ENCODE data around the gene LZTS2.
A peak's percentile ranks its signal among the peaks of the same experiment; 100 is the strongest.
"Not testable (repeated sequence)": the region's sequence is repeated elsewhere in the genome, so short reads cannot be mapped to it uniquely, and the experiment has no call there.

The LZTS2 gene

GRCh38 chr10:101031128-101031795 lies 31.7 kb downstream of the LZTS2 start, which contains the start of the genes PDZD7 and SFXN3:
Gene PDZD7 (minus strand): TSS chr10:101031129. CDS start chr10:101030219, 910 bp downstream.
Gene SFXN3 (plus strand): TSS chr10:101031234. CDS start chr10:101034695, 3,461 bp downstream.
- CTCF ChIA-PET = interaction anchor here (0.6 to 8.1 kb wide), 10 partner anchors 8 to 1107 kb away, joined by 3 to 98 read pairs (median 4); no protein-coding TSS in a partner anchor
- peaks cover 42% of the 10 kb centered on the region for H3K27me3 Mint-ChIP-seq
- peak within 1 kb of the TSS; percentile 81 for H3K4me3 Mint-ChIP-seq
- no peaks in the 10 kb centered on the region for H3K9me3 Mint-ChIP-seq
- peaks cover 25% of the 10 kb centered on the region for H3K4me1 Mint-ChIP-seq
- peak; percentile 98 for DNase-seq
- peaks cover 14% of the 10 kb centered on the region for H3K36me3 Mint-ChIP-seq
- H3K27ac Mint-ChIP-seq = peak within 1 kb of the TSS; percentile 96

GRCh38 chr10:101031796-101032636 lies 32.4 kb downstream of the LZTS2 start:
- Mint-ChIP-seq H3K9me3 (no peaks in the 10 kb centered on the region), H3K4me3 (peak overlapping the region; percentile 81), H3K27me3 (peaks cover 37% of the 10 kb centered on the region), H3K36me3 (peaks cover 20% of the 10 kb centered on the region), H3K27ac (peak overlapping the region; percentile 96), H3K4me1 (peaks cover 25% of the 10 kb centered on the region)
- peak; percentile 91 for DNase-seq
- CTCF ChIA-PET = interaction anchor here (0.9 to 8.1 kb wide), 8 partner anchors 8 to 37 kb away, joined by 3 to 98 read pairs (median 7); no protein-coding TSS in a partner anchor

DNA sequence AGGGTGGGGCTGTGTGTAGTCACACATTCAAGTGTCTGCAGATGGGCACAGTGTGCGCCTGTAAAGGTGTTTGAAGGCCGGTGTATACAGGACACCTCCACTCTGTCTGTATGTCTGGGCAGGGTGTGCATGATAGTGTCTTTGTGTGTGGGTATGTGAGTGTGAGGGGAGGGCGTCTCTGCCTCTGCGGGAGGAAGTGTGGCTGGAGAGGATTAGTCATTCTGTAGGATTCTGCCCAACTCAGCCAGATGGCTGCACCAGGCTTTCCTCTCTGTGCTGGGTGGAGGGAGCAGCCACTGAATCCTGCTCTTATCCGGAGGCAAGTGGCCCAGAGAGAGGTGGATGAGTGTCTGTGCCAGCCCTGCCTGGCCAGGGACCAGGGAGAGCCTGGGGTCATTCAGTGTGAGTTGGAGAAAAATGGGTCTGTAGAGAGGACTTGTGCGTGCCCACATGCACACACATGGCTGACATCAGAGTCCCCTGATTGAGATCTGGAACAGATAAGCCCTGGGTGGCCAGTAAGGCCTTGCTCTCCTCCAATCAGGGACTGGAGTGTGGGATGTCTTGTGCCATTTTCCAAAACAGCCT lies 33.1 kb downstream of the LZTS2 start:
- Mint-ChIP-seq H3K27ac (peak overlapping the region; percentile 91), H3K36me3 (peaks cover 26% of the 10 kb centered on the region), H3K27me3 (peaks cover 32% of the 10 kb centered on the region), H3K4me1 (peaks cover 25% of the 10 kb centered on the region), H3K9me3 (no peaks in the 10 kb centered on the region), H3K4me3 (peak overlapping the region; percentile 81)
- DNase-seq = peak; percentile 56
- CTCF ChIA-PET = interaction anchor here (1.1 to 8.1 kb wide), 4 partner anchors 10 to 35 kb away, joined by 3 to 98 read pairs (median 16); no protein-coding TSS in a partner anchor

- Mint-ChIP-seq H3K27ac (peak overlapping the region; percentile 91), H3K9me3 (no peaks in the 10 kb centered on the region), H3K36me3 (peaks cover 32% of the 10 kb centered on the region), H3K27me3 (peaks cover 28% of the 10 kb centered on the region), H3K4me3 (peak overlapping the region; percentile 81), H3K4me1 (peaks cover 25% of the 10 kb centered on the region)
- no peak for DNase-seq
- CTCF ChIA-PET = no interaction called here
Measured at GRCh38 chr10:101033276-101033675, 33.7 kb downstream of the LZTS2 start.

DNA sequence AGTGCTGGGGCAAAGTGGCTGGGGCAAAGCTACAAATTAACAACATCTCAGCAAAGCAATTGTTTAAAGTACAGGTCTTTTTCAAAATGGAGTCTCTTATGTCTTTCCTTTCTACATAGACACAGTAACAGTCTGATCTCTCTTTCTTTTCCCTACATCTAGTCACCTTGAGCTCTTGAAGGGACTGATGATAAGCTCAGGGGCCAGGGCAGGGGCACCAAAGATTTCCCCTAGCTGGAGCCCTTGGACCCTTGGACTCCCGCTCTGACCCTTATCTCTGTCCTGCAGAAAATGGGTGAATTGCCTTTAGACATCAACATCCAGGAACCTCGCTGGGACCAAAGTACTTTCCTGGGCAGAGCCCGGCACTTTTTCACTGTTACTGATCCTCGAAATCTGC lies 34.8 kb downstream of the LZTS2 start:
- peaks cover 39% of the 10 kb centered on the region for H3K36me3 Mint-ChIP-seq
- not testable (repeated sequence) for H3K9me3 Mint-ChIP-seq, DNase-seq, H3K4me3 Mint-ChIP-seq, H3K27ac Mint-ChIP-seq
- H3K27me3 Mint-ChIP-seq = peaks cover 16% of the 10 kb centered on the region
- CTCF ChIA-PET = interaction anchor here (0.6 to 1.8 kb wide), 5 partner anchors 15 to 108 kb away, joined by 3 to 6 read pairs (median 3); partner anchors contain the start of gene LZTS2
- H3K4me1 Mint-ChIP-seq = peaks cover 25% of the 10 kb centered on the region

GRCh38 chr10:101035314-101035713 lies 35.7 kb downstream of the LZTS2 start:
- CTCF ChIA-PET = interaction anchor here (0.8 to 1.8 kb wide), 5 partner anchors 16 to 107 kb away, joined by 3 to 6 read pairs (median 3); partner anchors contain the start of gene LZTS2
- H3K4me1 Mint-ChIP-seq = peaks cover 25% of the 10 kb centered on the region
- H3K4me3 Mint-ChIP-seq = no peak overlapping the region
- H3K27me3 Mint-ChIP-seq = peaks cover 7% of the 10 kb centered on the region
- H3K27ac Mint-ChIP-seq = no peak overlapping the region
- H3K9me3 Mint-ChIP-seq = no peaks in the 10 kb centered on the region
- no peak for DNase-seq
- peaks cover 39% of the 10 kb centered on the region for H3K36me3 Mint-ChIP-seq

GRCh38 chr10:101035916-101036702 lies 36.5 kb downstream of the LZTS2 start:
- no peak for DNase-seq
- CTCF ChIA-PET = interaction anchor here (0.8 to 1.4 kb wide), 2 partner anchors 9 to 16 kb away, joined by 3 read pairs; no protein-coding TSS in a partner anchor
- peaks cover under 1% of the 10 kb centered on the region for H3K27me3 Mint-ChIP-seq
- H3K4me3 Mint-ChIP-seq = no peak overlapping the region
- peaks cover 41% of the 10 kb centered on the region for H3K36me3 Mint-ChIP-seq
- H3K9me3 Mint-ChIP-seq = no peaks in the 10 kb centered on the region
- H3K27ac Mint-ChIP-seq = peak overlapping the region; percentile 24
- peaks cover 23% of the 10 kb centered on the region for H3K4me1 Mint-ChIP-seq

GRCh38 chr10:101036726-101037125 lies 37.1 kb downstream of the LZTS2 start:
- CTCF ChIA-PET = interaction anchor here (1.4 kb wide), 1 partner anchor 10 kb away, joined by 3 read pairs; no protein-coding TSS in a partner anchor
- H3K36me3 Mint-ChIP-seq = peaks cover 43% of the 10 kb centered on the region

DNA sequence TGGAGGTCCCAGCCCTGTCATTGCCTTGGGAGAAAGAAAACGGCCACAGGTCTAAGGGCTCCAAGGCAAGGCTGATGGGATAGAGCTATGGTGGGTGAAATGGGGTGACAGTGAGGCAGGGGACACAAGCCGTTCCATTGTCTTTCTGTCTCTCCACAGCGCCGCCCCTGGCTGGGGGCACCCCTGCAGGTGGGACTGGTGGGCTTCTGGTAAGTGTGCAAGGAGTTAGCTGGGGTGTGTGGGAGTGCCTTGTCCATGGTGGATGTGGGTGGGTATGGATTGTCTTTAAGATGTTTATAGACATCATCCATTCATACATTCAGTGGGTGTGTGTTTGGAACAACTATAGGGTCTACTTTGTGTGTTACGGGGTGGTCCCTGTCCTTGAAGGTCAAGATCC lies 38.9 kb downstream of the LZTS2 start:
- no peak for DNase-seq
- Mint-ChIP-seq H3K4me1 (peaks cover 31% of the 10 kb centered on the region), H3K27ac (no peak overlapping the region), H3K9me3 (no peaks in the 10 kb centered on the region), H3K4me3 (no peak overlapping the region), H3K36me3 (peaks cover 40% of the 10 kb centered on the region), H3K27me3 (peaks cover 9% of the 10 kb centered on the region)
- CTCF ChIA-PET = interaction anchor here (1.0 to 6.8 kb wide), 7 partner anchors 13 to 58 kb away, joined by 3 to 68 read pairs (median 25); no protein-coding TSS in a partner anchor

More at GRCh38 chr10:101036726-101037125, 37.1 kb downstream of the LZTS2 start:
- no peak overlapping the region for H3K4me3 Mint-ChIP-seq
- H3K4me1 Mint-ChIP-seq = peaks cover 26% of the 10 kb centered on the region
- no peaks in the 10 kb centered on the region for H3K9me3 Mint-ChIP-seq
- H3K27ac Mint-ChIP-seq = peak overlapping the region; percentile 24
- no peak for DNase-seq
- H3K27me3 Mint-ChIP-seq = no peaks in the 10 kb centered on the region

DNA sequence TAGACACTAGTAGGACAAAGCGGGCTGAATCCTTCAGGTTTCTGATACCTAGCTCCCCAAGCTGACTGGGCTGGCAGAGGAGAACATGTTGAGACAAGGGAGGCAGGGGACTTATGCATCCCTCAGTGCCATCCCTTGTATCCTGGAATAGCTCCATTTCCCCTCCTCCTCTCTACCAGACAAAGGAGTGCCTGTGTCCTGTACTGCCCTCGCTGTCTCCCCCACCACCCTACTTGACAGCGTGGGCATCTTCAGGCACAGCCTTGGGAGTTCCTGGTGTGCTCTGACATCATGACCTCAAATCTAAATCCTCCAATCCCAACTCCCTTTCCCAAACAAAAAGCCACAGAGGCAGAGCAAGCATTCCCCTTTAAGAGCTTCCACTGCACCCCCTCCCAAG lies 40.5 kb downstream of the LZTS2 start:
- Mint-ChIP-seq H3K9me3 (no peaks in the 10 kb centered on the region), H3K27me3 (peaks cover 21% of the 10 kb centered on the region), H3K27ac (no peak overlapping the region), H3K4me1 (peaks cover 27% of the 10 kb centered on the region), H3K36me3 (peaks cover 36% of the 10 kb centered on the region), H3K4me3 (no peak overlapping the region)
- CTCF ChIA-PET = interaction anchor here (0.7 to 8.4 kb wide), 11 partner anchors 9 to 286 kb away, joined by 3 to 68 read pairs (median 25); partner anchors contain the start of genes KAZALD1, PDZD7 and SFXN3
- no peak for DNase-seq

- H3K36me3 Mint-ChIP-seq = peaks cover 32% of the 10 kb centered on the region
- CTCF ChIA-PET = interaction anchor here (0.6 to 8.4 kb wide), 11 partner anchors 9 to 347 kb away, joined by 3 to 68 read pairs (median 25); partner anchors contain the start of genes KAZALD1, PDZD7 and SFXN3
- no peaks in the 10 kb centered on the region for H3K9me3 Mint-ChIP-seq
- H3K4me3 Mint-ChIP-seq = no peak overlapping the region
- H3K4me1 Mint-ChIP-seq = peaks cover 27% of the 10 kb centered on the region
- no peak overlapping the region for H3K27ac Mint-ChIP-seq
- peaks cover 29% of the 10 kb centered on the region for H3K27me3 Mint-ChIP-seq
- no peak for DNase-seq
Measured at GRCh38 chr10:101040851-101041250, 41.2 kb downstream of the LZTS2 start.

DNA sequence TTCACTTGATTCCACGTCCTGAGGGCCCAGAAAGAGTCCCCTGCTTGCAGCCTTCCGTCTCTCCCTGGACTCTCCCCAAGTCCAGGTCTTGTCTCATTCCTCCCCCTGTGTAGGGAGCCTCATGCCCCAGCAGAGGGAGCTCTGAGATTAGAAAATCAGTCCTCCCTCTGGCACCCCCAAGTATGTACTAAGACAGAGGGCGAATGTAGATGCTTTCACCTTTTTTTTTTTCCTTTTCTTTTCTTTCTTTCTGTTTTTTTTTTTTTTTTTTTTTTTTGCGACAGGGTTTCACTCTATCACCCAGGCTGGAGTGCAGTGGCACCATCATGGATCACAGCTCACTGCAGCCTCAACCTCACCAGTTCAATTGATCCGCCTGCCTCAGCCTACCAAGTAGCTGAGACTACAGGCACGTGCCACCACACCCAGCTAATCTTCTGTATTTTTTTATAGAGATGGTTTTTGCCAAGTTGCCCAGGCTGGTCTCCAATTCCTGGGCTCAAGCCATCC lies 41.7 kb downstream of the LZTS2 start:
- peaks cover 33% of the 10 kb centered on the region for H3K27me3 Mint-ChIP-seq
- H3K27ac Mint-ChIP-seq = no peak overlapping the region
- peak; percentile 84 for DNase-seq

More for the DNA sequence above, 41.7 kb downstream of the LZTS2 start:
- Mint-ChIP-seq H3K4me3 (no peak overlapping the region), H3K9me3 (no peaks in the 10 kb centered on the region), H3K4me1 (peaks cover 29% of the 10 kb centered on the region), H3K36me3 (peaks cover 28% of the 10 kb centered on the region)
- CTCF ChIA-PET = interaction anchor here (0.6 to 8.4 kb wide), 13 partner anchors 10 to 347 kb away, joined by 3 to 68 read pairs (median 25); partner anchors contain the start of genes KAZALD1, PDZD7 and SFXN3

Data from activated naive CD4-positive, alpha-beta T cell treated with anti-CD3 and anti-CD28 coated beads, Interleukin-2, amount 10 ng/mL, durations not matched to agents 7 days and 5 days (primary cell).